HG02938 (cell line): Measurements from ENCODE around the gene CDC20.

ENCODE experiments used
- ATAC-seq: cut with Tn5 transposase; IDR thresholded peaks from one replicate; pipeline ENCODE4 v1.9.1; 2021; ENCODE audit warnings: mild to moderate bottlenecking, moderate library complexity; ENCODE audit not compliant: unreplicated experiment

CDC20 gene

DNA sequence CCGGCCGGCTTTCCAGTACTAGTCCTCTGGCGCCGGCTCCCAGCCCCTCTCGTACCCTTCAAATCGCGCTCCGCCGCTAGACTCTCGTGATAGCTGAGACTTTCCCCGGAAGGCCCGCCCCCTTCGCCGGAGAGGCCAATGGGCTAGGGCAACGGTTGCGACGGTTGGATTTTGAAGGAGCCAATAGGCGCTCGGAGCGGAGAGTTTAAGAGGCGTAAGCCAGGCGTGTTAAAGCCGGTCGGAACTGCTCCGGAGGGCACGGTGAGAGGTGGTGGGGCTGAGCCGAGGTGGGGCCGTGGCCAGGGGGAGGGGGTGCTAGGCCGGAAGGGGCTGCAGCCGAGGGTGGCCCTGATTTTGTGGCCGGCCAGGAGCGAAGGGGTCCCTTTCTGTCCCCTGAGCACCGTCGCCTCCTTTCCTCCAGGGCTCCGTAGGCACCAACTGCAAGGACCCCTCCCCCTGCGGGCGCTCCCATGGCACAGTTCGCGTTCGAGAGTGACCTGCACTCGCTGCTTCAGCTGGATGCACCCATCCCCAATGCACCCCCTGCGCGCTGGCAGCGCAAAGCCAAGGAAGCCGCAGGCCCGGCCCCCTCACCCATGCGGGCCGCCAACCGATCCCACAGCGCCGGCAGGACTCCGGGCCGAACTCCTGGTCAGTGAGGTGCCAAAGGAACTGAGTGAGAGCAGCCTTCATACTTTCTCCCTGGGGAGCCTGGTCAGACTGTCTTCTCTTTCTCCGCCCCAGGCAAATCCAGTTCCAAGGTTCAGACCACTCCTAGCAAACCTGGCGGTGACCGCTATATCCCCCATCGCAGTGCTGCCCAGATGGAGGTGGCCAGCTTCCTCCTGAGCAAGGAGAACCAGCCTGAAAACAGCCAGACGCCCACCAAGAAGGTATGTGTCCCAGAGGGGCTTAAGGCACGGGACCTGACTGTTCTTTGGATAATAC, at the start of gene CDC20:
Gene CDC20, plus strand, starts transcription at position 236 of the 948 bp plus-strand sequence. Its CDS starts 235 bp downstream, at position 471.
- peak; percentile 93 for ATAC-seq

DNA sequence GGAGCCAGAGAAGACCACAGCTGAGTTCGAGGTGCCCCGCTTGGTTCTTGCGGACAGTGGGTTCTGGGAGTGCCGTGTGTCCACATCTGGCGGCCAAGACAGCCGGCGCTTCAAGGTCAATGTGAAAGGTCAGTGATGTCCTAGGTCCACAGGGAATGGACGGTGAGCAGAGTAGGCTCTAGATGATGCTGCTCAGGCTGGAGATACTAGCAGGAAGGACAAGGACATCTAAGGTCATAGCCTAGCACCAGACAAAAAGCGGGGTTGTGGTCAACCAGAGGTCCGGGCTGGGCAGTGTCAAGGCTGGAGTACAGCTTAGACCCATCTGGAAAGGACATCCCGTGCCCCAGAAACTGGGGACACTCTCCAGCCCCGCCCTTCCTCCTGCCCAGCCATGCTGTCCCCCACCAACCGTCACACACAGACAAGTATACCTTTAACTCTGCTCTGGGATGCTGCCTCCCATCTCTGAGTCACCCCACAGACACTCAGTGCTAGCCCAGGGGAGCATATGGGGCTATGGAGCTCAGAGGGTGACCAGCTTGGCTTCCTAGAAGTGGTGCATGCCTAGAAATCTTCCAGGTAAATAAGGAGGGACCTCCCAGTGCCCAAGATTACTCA, 49.3 kb upstream of the CDC20 start:
- ATAC-seq: no peak

DNA sequence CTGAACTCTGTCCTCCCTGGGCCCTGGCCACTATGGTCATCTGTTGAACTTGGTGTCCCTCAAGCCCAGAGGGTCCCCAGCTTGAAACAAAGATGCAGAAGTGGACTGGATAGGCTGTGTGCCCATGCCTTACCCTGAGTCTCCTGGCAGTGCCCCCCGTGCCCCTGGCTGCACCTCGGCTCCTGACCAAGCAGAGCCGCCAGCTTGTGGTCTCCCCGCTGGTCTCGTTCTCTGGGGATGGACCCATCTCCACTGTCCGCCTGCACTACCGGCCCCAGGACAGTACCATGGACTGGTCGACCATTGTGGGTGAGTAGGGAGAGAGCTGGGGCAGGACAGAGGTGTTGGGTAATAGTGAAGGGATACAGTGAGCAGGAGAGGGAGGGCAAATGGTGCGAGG, 47.3 kb upstream of the CDC20 start:
- no peak for ATAC-seq

DNA sequence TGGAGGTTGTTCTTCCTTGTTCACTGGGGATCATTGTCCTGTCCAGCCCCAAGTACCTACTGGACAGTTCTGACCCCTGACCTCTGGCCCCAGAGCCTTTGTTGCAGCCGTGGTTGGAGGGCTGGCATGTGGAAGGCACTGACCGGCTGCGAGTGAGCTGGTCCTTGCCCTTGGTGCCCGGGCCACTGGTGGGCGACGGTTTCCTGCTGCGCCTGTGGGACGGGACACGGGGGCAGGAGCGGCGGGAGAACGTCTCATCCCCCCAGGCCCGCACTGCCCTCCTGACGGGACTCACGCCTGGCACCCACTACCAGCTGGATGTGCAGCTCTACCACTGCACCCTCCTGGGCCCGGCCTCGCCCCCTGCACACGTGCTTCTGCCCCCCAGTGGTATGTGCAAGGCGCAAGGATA, 46.6 kb upstream of the CDC20 start:
- ATAC-seq: no peak

- ATAC-seq: no peak
Observed at GRCh38 chr1:43312663-43313515, 45.9 kb upstream of the CDC20 start.

- no peak for ATAC-seq
Observed at GRCh38 chr1:43313771-43314170, 45.0 kb upstream of the CDC20 start.

DNA sequence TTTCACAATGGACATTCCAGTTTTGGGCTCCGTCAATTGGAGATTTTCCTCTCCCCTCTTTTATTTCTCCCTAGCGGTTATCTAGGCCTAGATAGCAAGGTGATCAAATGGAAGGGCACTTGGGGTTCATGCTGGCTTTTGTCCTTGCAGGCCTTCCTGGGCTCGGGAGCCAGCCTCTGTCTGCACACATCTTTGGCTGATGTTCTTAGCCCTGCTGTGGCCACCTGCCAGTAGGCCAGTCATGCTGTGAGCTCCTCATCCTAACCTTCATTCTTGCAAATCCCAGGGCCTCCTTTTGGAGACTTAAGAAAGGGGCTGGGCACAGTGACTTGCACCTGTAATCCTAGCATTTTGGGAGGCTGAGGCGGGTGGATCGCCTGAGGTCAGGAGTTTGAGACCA, 44.5 kb upstream of the CDC20 start:
- ATAC-seq: no peak

DNA sequence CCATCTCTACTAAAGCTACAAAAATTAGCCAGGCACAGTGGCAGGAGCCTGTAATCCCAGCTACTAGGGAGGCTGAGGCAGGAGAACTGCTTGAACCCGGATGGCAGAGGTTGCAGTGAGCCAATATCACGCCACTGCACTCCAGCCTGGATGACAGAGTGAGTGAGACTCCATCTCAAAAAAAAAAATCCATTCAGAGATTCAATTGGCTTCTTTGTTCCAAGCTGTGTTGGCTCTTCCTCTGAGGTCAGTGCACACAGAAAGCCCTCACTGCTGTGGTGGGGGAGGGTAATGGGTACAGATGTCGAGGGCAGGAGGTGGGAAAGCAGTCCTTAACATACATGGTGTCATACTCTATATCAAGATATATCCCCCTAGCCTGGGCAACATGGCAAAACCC, 43.3 kb upstream of the CDC20 start:
- ATAC-seq: no peak

GRCh38 chr1:43315963-43316737, 42.6 kb upstream of the CDC20 start:
- ATAC-seq: no peak

DNA sequence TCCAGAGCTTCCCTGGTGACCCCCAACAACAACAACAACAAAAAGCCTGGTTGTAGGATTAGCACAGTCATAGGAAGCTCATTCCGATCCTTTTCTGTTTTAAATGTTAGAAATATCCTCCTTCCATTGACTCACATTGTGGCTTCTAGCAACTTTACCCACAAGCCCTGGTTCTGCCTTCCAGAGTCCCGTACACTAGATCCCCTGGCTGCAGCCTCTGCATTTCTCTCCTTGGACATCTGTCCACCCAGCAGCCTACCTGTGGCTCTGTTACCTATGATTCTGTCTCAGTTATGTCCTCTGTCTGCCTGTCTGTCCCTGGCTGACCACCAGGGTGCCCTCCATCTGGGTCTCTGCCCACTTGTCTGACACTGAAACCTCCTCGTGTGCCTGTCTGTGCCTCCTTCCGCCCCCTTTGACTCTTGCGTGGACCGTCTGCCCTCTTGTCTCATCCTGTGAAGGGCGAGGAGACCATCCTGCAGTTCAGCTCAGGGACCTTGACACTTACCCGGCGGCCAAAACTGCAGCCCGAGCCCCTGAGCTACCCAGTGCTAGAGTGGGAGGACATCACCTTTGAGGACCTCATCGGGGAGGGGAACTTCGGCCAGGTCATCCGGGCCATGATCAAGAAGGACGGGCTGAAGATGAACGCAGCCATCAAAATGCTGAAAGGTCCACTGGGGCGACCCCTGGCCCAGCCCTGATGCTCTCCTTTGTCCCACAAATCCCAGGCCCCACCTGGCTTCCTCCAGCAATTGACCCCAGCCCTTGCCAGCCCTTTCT, 41.9 kb upstream of the CDC20 start:
- no peak for ATAC-seq

- ATAC-seq: no peak
Observed at GRCh38 chr1:43317817-43318471, 40.8 kb upstream of the CDC20 start.

GRCh38 chr1:43318831-43319230, 40.0 kb upstream of the CDC20 start:
- no peak for ATAC-seq

- no peak for ATAC-seq
Observed at GRCh38 chr1:43319288-43319687, 39.5 kb upstream of the CDC20 start.

DNA sequence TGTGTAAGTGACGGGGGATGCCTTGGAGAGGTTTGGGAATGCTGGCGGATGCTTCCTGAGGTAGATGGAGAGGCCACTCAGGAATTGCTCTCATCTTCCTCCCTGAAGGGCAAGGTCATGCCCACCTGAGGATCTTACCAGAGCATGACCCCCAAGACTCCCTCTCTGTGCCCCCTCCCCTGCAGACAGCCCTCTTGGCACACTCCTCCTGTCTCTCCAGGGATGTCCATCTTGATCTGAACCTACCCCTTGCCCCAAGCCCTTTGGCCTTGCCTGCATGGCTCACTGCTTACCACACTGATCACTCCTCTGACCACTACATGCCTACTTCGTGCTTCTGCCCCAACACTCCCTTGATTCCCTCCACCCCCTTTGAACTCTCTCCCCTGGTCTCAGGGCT, 39.0 kb upstream of the CDC20 start:
- ATAC-seq: no peak

- no peak for ATAC-seq
Observed at GRCh38 chr1:43321331-43321891, 37.4 kb upstream of the CDC20 start.

- ATAC-seq: no peak
Observed at GRCh38 chr1:43322506-43322905, 36.3 kb upstream of the CDC20 start.

DNA sequence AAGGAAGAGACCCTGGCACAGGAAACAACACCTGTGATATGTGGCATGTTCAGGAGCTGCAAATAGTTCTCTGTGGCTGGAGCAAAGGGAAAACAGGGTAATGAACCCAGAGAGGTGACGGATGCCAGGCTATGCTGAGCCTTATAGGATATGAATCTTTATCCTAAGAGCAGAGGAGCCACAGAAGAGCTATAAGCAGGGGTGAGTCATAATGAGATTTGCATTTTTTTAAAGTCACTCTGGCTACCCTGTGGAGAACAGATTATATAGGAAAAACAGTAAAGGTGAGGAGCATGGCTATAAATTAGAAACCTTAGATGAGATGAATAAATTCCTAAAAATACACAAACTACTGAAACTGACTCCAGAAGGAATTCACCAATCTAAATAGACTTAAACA, 34.0 kb upstream of the CDC20 start:
- ATAC-seq: no peak

DNA sequence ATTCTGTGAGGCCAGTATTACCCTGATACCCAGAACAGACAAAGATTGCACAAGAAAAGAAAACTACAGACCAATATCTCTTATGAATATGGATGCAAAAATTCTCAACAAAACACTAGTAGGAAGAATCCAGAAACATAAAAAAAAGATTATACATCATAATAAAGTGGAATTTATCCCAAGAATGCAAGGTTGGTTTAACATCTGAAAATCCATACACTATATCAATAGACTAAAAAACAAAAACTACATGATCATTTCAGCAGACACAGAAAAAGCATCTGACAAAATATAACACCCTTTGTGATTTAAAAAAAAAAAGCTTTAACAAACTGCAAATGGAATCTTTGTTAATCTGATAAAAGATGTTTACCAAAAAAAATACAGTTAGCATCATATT, 33.4 kb upstream of the CDC20 start:
- ATAC-seq: no peak
